ENCODE measurements around the gene GTF3C5. TPM values are rescaled to one million over a fixed set of nuclear protein-coding genes. Genes with fewer than 3 reads are reported as not detected.

Gene GTF3C5
- total and polyA plus RNA-seq, 9 of the 15 experiments (the other 6 are each of a cell fraction or from before 2014, with no cell fraction given): 3.8 to 118 (median 83.7) TPM

DNA sequence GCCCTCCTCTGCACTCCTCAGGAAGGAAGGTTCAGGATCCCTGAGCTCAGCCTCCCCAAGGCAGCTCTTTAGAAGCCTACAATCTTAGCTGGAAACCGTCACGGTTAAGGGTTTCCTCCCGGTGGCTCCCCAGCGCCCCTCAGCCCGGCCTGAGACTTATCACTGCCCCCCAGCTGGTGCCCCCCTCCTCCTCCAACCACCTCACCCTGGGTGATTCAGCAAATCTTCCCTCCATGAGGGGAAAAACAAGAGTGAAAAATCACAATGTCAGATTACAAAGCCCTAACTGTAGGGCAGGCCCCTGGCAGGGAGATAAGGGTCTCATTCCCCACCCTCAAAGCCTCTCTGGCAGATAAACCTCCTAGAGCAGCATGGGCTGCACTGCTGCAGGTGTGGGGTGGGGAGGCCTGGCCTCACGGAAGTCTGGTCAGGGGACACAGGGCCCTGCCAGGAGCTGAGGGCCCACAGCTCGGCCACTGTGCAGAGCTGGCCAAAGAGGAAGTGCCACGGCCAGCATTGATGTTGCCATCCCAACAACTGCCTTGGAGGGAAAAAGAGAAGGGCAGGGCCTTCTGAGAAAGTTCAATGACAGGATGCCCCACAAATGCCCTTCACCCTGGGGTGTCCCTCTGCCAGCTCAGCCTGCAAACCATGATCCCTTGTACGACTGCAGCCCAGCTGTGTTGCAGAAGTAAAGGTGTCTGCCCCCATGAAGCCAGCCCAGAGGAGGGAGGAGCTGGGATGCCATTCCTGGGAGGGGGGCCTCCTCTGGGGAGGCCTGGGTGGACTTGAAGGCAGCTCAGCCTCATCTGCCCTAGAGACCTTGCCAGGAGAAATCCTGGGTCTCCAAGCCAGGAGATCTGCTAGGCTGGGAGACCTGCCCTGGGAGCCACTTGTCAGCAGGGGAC, 26.5 kb upstream of the GTF3C5 start (continued):
- TF ChIP-seq TOE1 (IDR thresholded peaks at IDR 0.05; ENCODE audit: borderline replicate concordance): peak; percentile 71; the same call in 1 of the 2 replicates
- TF ChIP-seq TOE1 (CRISPR knock-in tag; IDR thresholded peaks at IDR 0.05; ENCODE audit: borderline replicate concordance, low read depth): no peak
- no peak for TF ChIP-seq ZNF408 (CRISPR knock-in tag; IDR thresholded peaks at IDR 0.05; ENCODE audit: low read depth)
- no peak for TF ChIP-seq ZNF717 (CRISPR knock-in tag; IDR thresholded peaks at IDR 0.05)
- TF ChIP-seq, protein P1, sequence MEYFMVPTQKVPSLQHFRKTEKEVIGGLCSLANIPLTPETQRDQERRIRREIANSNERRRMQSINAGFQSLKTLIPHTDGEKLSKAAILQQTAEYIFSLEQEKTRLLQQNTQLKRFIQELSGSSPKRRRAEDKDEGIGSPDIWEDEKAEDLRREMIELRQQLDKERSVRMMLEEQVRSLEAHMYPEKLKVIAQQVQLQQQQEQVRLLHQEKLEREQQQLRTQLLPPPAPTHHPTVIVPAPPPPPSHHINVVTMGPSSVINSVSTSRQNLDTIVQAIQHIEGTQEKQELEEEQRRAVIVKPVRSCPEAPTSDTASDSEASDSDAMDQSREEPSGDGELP (CRISPR knock-in tag; IDR thresholded peaks at IDR 0.05; ENCODE audit: borderline replicate concordance): peak; percentile 96
- peak; percentile 87 for TF ChIP-seq ATF7 (IDR thresholded peaks at IDR 0.05)
- TF ChIP-seq, protein P2, sequence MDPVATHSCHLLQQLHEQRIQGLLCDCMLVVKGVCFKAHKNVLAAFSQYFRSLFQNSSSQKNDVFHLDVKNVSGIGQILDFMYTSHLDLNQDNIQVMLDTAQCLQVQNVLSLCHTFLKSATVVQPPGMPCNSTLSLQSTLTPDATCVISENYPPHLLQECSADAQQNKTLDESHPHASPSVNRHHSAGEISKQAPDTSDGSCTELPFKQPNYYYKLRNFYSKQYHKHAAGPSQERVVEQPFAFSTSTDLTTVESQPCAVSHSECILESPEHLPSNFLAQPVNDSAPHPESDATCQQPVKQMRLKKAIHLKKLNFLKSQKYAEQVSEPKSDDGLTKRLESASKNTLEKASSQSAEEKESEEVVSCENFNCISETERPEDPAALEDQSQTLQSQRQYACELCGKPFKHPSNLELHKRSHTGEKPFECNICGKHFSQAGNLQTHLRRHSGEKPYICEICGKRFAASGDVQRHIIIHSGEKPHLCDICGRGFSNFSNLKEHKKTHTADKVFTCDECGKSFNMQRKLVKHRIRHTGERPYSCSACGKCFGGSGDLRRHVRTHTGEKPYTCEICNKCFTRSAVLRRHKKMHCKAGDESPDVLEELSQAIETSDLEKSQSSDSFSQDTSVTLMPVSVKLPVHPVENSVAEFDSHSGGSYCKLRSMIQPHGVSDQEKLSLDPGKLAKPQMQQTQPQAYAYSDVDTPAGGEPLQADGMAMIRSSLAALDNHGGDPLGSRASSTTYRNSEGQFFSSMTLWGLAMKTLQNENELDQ (CRISPR knock-in tag; IDR thresholded peaks at IDR 0.05; ENCODE audit: borderline replicate concordance): no peak
- TF ChIP-seq PBX2 (CRISPR knock-in tag; IDR thresholded peaks at IDR 0.05; ENCODE audit: low read depth): no peak
- peak; percentile 75 for TF ChIP-seq PBX2 (tag; conservative IDR thresholded peaks at IDR 0.05; ENCODE audit: low read depth)
- peak; percentile 52 for TF ChIP-seq BRD9 (IDR thresholded peaks at IDR 0.05; ENCODE audit: low read depth, partially characterized antibody)
- TF ChIP-seq NFATC3 (IDR thresholded peaks at IDR 0.05): peak; percentile 74; the same call in 1 of the 2 replicates
- TF ChIP-seq TGIF2 (CRISPR knock-in tag; IDR thresholded peaks at IDR 0.05): no peak
- TF ChIP-seq ARNT (IDR thresholded peaks at IDR 0.05): peak; percentile 96 to 97
- no peak; the same call in 1 of the 2 replicates for TF ChIP-seq GABPB1 (CRISPR knock-in tag; IDR thresholded peaks at IDR 0.05)
- TF ChIP-seq RFX5 (IDR thresholded peaks at IDR 0.05; ENCODE audit: low read depth, low read length): no peak
- peak; percentile 76; the same call in 1 of the 2 replicates for TF ChIP-seq MITF (IDR thresholded peaks at IDR 0.05)
- TF ChIP-seq, protein P3, sequence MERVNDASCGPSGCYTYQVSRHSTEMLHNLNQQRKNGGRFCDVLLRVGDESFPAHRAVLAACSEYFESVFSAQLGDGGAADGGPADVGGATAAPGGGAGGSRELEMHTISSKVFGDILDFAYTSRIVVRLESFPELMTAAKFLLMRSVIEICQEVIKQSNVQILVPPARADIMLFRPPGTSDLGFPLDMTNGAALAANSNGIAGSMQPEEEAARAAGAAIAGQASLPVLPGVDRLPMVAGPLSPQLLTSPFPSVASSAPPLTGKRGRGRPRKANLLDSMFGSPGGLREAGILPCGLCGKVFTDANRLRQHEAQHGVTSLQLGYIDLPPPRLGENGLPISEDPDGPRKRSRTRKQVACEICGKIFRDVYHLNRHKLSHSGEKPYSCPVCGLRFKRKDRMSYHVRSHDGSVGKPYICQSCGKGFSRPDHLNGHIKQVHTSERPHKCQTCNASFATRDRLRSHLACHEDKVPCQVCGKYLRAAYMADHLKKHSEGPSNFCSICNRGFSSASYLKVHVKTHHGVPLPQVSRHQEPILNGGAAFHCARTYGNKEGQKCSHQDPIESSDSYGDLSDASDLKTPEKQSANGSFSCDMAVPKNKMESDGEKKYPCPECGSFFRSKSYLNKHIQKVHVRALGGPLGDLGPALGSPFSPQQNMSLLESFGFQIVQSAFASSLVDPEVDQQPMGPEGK (CRISPR knock-in tag; IDR thresholded peaks at IDR 0.05; ENCODE audit: borderline replicate concordance): 0 out of 2 replicates have a peak, but pooled peaks have one; percentile 21
